Neural cell (in vitro differentiated cells): ENCODE measurements around the gene CDC42EP2. TPM values are rescaled to one million over a fixed set of nuclear protein-coding genes. Genes with fewer than 3 reads are reported as not detected.

Source experiments
- H2AFZ ChIP-seq: fragments of 200-600, 300-800 bp; sonication (generic), shearing (Covaris generic); 2 replicates; pipeline ENCODE4 v1.6.0; 2014; ENCODE audit warnings: low read depth, mild to moderate bottlenecking, antibody characterized with exemption, low read length, moderate library complexity
- H3F3A ChIP-seq: fragments of 200-600 bp; shearing (Covaris generic); 2 replicates; pipeline ENCODE4 v1.6.1; 2016; ENCODE audit warnings: mild to moderate bottlenecking, moderate library complexity, mixed read lengths, antibody characterized with exemption, low read length; ENCODE audit not compliant: insufficient read depth, poor library complexity, severe bottlenecking
- H3K27ac ChIP-seq: fragments of 200-600, 300-800 bp; sonication (generic), shearing (Covaris generic); 2 replicates; pipeline ENCODE4 v1.5.1; 2014; ENCODE audit warnings: mild to moderate bottlenecking, low read length, moderate library complexity
- H3K27me3 ChIP-seq: fragments of 300-800, 200-600 bp; sonication (generic), shearing (Covaris generic); 2 replicates; pipeline ENCODE4 v1.6.0; 2014; ENCODE audit warnings: mild to moderate bottlenecking, low read depth, low read length, moderate library complexity; ENCODE audit not compliant: insufficient read depth
- H3K36me3 ChIP-seq: fragments of 300-800, 200-600 bp; sonication (generic), shearing (Covaris generic); 2 replicates; pipeline ENCODE4 v1.5.1; 2014; ENCODE audit warnings: mild to moderate bottlenecking, antibody characterized with exemption, low read length, moderate library complexity; ENCODE audit not compliant: insufficient read depth
- H3K4me2 ChIP-seq: fragments of 300-800, 200-600 bp; sonication (generic), shearing (Covaris generic); 2 replicates; pipeline ENCODE4 v1.6.0; 2014; ENCODE audit warnings: mild to moderate bottlenecking, low read length
- H3K4me3 ChIP-seq: fragments of 300-800, 200-600 bp; sonication (generic), shearing (Covaris generic); 2 replicates; pipeline ENCODE4 v1.5.1; 2014; ENCODE audit warnings: mild to moderate bottlenecking, low read length, moderate library complexity
- H3K79me2 ChIP-seq: fragments of 200-600 bp; shearing (Covaris generic); replicated peaks from 2 replicates; pipeline ENCODE4 v1.6.0; 2014; ENCODE audit warnings: mild to moderate bottlenecking, low read length, moderate library complexity; ENCODE audit not compliant: insufficient read depth
- H3K9ac ChIP-seq: fragments of 300-800, 200-600 bp; sonication (generic), shearing (Covaris generic); 2 replicates; pipeline ENCODE4 v1.6.1; 2016; ENCODE audit warnings: mild to moderate bottlenecking, low read length, mixed read lengths
- H3K9me2 ChIP-seq: fragments of 200-600 bp; shearing (Covaris generic); 2 replicates; pipeline ENCODE4 v1.6.1; 2016; ENCODE audit warnings: mild to moderate bottlenecking, low read length, mixed read lengths; ENCODE audit not compliant: insufficient read depth
- H3K9me3 ChIP-seq: fragments of 200-600, 300-800 bp; sonication (generic), shearing (Covaris generic); 2 replicates; pipeline ENCODE4 v1.6.1; 2016; ENCODE audit warnings: mild to moderate bottlenecking, mixed run types, low read length, moderate library complexity, mixed read lengths
- H4K20me1 ChIP-seq: fragments of 200-600 bp; shearing (Covaris generic); 2 replicates; pipeline ENCODE4 v1.6.1; 2016; ENCODE audit warnings: mild to moderate bottlenecking, mixed run types; ENCODE audit not compliant: insufficient read depth
- EP300 ChIP-seq: fragments of 450-650 bp; conservative IDR thresholded peaks from 2 replicates; pipeline ENCODE4 v1.6.1; 2014; ENCODE audit warnings: antibody characterized with exemption, mild to moderate bottlenecking, moderate library complexity; ENCODE audit not compliant: poor library complexity, severe bottlenecking
- EZH2 ChIP-seq: fragments of 200-600, 300-800 bp; shearing (Covaris generic), sonication (generic); IDR thresholded peaks from 2 replicates; pipeline ENCODE4 v1.6.1; 2014; ENCODE audit warnings: antibody characterized with exemption, low read length, borderline replicate concordance, mild to moderate bottlenecking; ENCODE audit not compliant: insufficient read depth, poor library complexity, severe bottlenecking
- MXI1 ChIP-seq: fragments of 450-650 bp; conservative IDR thresholded peaks from 2 replicates; pipeline ENCODE4 v1.6.1; 2014; ENCODE audit warnings: antibody characterized with exemption, mild to moderate bottlenecking; ENCODE audit not compliant: poor library complexity, severe bottlenecking
- POLR2AphosphoS5 ChIP-seq: IDR thresholded peaks from 2 replicates; pipeline ENCODE4 v1.6.1; 2012
- RAD21 ChIP-seq: fragments of 450-650 bp; conservative IDR thresholded peaks from 2 replicates; pipeline ENCODE4 v1.6.1; 2014; ENCODE audit warnings: antibody characterized with exemption, mild to moderate bottlenecking, moderate library complexity
- REST ChIP-seq: IDR thresholded peaks from 2 replicates; pipeline ENCODE4 v1.6.1; 2012; ENCODE audit warnings: borderline replicate concordance
- SMC3 ChIP-seq: fragments of 450-650 bp; conservative IDR thresholded peaks from 2 replicates; pipeline ENCODE4 v1.6.1; 2014; ENCODE audit warnings: antibody characterized with exemption, mild to moderate bottlenecking, moderate library complexity; ENCODE audit not compliant: poor library complexity
- TAF1 ChIP-seq: IDR thresholded peaks from 2 replicates; pipeline ENCODE4 v1.6.1; 2012; ENCODE audit warnings: low read depth
- polyA plus RNA-seq: library from polyadenylated mRNA; depleted of rRNA; stranded (reverse); fragments of >200 nt; gene quantifications from 2 replicates; pipeline ENCODE4 v1.2.3, GENCODE V29; 2014
- TF ChIP-seq, protein P1 (sequence below): fragments of 450-650 bp; IDR thresholded peaks from 2 replicates; pipeline ENCODE4 v1.5.1; 2014; ENCODE audit warnings: antibody characterized with exemption, mild to moderate bottlenecking, moderate library complexity; ENCODE audit not compliant: poor library complexity, severe bottlenecking

The CDC42EP2 gene
- polyA plus RNA-seq, 1 donor from 2014 or later = 1.3 TPM

GRCh38 chr11:65327021-65327420 is 12.4 kb downstream of the CDC42EP2 start:
- Histone ChIP-seq H4K20me1 (no peaks in the 10 kb centered on the region), H3K4me2 (no peak overlapping the region), H2AFZ (no peak overlapping the region), H3K36me3 (no peaks in the 10 kb centered on the region), H3F3A (no peaks in the 10 kb centered on the region), H3K9me2 (no peaks in the 10 kb centered on the region), H3K4me3 (no peak overlapping the region), H3K27me3 (no peaks in the 10 kb centered on the region), H3K27ac (no peak overlapping the region), H3K9me3 (no peaks in the 10 kb centered on the region), H3K9ac (no peak overlapping the region), H3K79me2 (no peaks in the 10 kb centered on the region)
- TF ChIP-seq RAD21 = no peak
- no peak for TF ChIP-seq EP300
- TF ChIP-seq TAF1 = no peak
- TF ChIP-seq POLR2AphosphoS5 = no peak
- TF ChIP-seq MXI1 = no peak
- TF ChIP-seq, protein P1, sequence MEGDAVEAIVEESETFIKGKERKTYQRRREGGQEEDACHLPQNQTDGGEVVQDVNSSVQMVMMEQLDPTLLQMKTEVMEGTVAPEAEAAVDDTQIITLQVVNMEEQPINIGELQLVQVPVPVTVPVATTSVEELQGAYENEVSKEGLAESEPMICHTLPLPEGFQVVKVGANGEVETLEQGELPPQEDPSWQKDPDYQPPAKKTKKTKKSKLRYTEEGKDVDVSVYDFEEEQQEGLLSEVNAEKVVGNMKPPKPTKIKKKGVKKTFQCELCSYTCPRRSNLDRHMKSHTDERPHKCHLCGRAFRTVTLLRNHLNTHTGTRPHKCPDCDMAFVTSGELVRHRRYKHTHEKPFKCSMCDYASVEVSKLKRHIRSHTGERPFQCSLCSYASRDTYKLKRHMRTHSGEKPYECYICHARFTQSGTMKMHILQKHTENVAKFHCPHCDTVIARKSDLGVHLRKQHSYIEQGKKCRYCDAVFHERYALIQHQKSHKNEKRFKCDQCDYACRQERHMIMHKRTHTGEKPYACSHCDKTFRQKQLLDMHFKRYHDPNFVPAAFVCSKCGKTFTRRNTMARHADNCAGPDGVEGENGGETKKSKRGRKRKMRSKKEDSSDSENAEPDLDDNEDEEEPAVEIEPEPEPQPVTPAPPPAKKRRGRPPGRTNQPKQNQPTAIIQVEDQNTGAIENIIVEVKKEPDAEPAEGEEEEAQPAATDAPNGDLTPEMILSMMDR = no peak
- TF ChIP-seq EZH2 = no peak
- no peak for TF ChIP-seq SMC3
- no peak for TF ChIP-seq REST

DNA sequence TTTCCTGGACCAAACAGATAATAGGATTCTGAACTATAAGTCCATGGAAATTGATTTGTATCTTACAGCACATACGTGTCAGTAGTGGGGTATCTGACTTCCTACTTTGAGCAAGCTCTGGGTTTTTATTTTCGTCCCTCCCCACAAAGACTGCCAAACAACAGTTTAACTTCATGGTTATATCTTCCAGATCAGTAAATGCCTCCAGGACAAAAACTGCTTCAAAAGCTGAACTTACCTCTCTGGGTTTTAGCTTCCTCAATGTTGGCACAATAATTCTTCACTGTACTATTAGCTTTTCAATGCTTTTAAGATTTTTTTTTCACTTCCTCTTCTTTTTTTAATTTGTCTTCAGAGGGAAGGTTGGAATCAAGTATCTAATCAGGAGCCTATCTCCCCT is 14.8 kb downstream of the CDC42EP2 start:
- Histone ChIP-seq H3K36me3 (no peaks in the 10 kb centered on the region), H3K79me2 (peaks cover 6% of the 10 kb centered on the region), H2AFZ (no peak overlapping the region), H3K4me2 (no peak overlapping the region), H3K9ac (no peak overlapping the region), H3K4me3 (no peak overlapping the region), H3K27me3 (no peaks in the 10 kb centered on the region), H3K9me3 (no peaks in the 10 kb centered on the region), H3F3A (no peaks in the 10 kb centered on the region), H4K20me1 (no peaks in the 10 kb centered on the region), H3K9me2 (no peaks in the 10 kb centered on the region), H3K27ac (no peak overlapping the region)
- TF ChIP-seq, protein P1 = no peak
- TF ChIP-seq EP300 (no peak), EZH2 (no peak), RAD21 (no peak)
